GM10248 (cell line): ENCODE measurements around the gene ANKZF1.
"Not testable (repeated sequence)": the region's sequence is repeated elsewhere in the genome, so short reads cannot be mapped to it uniquely, and the experiment has no call there.

ENCODE experiments used
- CTCF ChIA-PET: fragments of 300-600 bp; sonication (Branson Sonifier 250); formaldehyde crosslinking; extraction: SDS; loops from one replicate; lab custom pipeline; 2021; ENCODE audit warnings: antibody characterized with exemption; lab: Yijun Ruan, JAX
- POLR2A ChIA-PET: fragments of 350-650 bp; sonication (Branson Sonifier 250); formaldehyde crosslinking; extraction: SDS; loops from one replicate; lab custom pipeline; 2020; ENCODE audit warnings: antibody characterized with exemption; lab: Yijun Ruan, JAX
- DNase-seq: peaks from one replicate; pipeline ENCODE4 v3.0.0; 2012; ENCODE audit errors: extremely low spot score
- CTCF ChIP-seq: IDR thresholded peaks from 2 replicates; pipeline ENCODE4 v1.5.1; 2012; ENCODE audit warnings: mild to moderate bottlenecking, low read depth; ENCODE audit errors: extremely low read depth, missing control alignments, control extremely low read depth

Gene ANKZF1

GRCh38 chr2:219184121-219184520, 45.5 kb upstream of the ANKZF1 start:
- no peak for TF ChIP-seq CTCF
- DNase-seq, result no peak
- ChIA-PET POLR2A (interaction anchor here (0.7 kb wide), 1 partner anchor 9 kb away, joined by 3 read pairs; no protein-coding TSS in a partner anchor), CTCF (interaction anchor here (0.7 to 3.1 kb wide), 7 partner anchors 9 to 111 kb away, joined by 3 to 15 read pairs (median 4); partner anchors contain the start of gene ZFAND2B)

GRCh38 chr2:219186754-219187456, 42.7 kb upstream of the ANKZF1 start:
- ChIA-PET POLR2A (interaction anchor here (0.6 kb wide), 1 partner anchor 17 kb away, joined by 3 read pairs; no protein-coding TSS in a partner anchor), CTCF (interaction anchor here (1.8 kb wide), 1 partner anchor 16 kb away, joined by 5 read pairs; no protein-coding TSS in a partner anchor)

GRCh38 chr2:219197388-219197787, 32.2 kb upstream of the ANKZF1 start:
- POLR2A ChIA-PET, result interaction anchor here (0.7 to 0.9 kb wide), 2 partner anchors 56 to 301 kb away, joined by 3 to 6 read pairs; partner anchors contain the start of gene TUBA4A
- CTCF ChIA-PET, result interaction anchor here (0.7 to 1.7 kb wide), 3 partner anchors 9 to 102 kb away, joined by 3 to 4 read pairs (median 3); partner anchors contain the start of gene ZFAND2B
- TF ChIP-seq CTCF, result no peak
- no peak for DNase-seq

More at GRCh38 chr2:219186754-219187456, 42.7 kb upstream of the ANKZF1 start:
- peak; percentile 39 for DNase-seq
- no peak for TF ChIP-seq CTCF

- no peak for TF ChIP-seq CTCF
- no peak for DNase-seq
- POLR2A ChIA-PET, result no interaction called here
- CTCF ChIA-PET, result interaction anchor here (0.6 to 2.0 kb wide), 9 partner anchors 10 to 169 kb away, joined by 3 to 6 read pairs (median 4); partner anchors contain the start of genes RESP18 and SLC23A3
These were observed 30.6 kb upstream of the ANKZF1 start for GRCh38 chr2:219198974-219199373.

GRCh38 chr2:219199470-219200211, 30.0 kb upstream of the ANKZF1 start:
- DNase-seq, result no peak
- no peak for TF ChIP-seq CTCF
- ChIA-PET CTCF (interaction anchor here (0.6 to 2.0 kb wide), 10 partner anchors 10 to 170 kb away, joined by 3 to 6 read pairs (median 4); partner anchors contain the start of genes RESP18 and SLC23A3), POLR2A (interaction anchor here (0.6 kb wide), 1 partner anchor 11 kb away, joined by 3 read pairs; no protein-coding TSS in a partner anchor)

- ChIA-PET POLR2A (interaction anchor here (0.6 kb wide), 1 partner anchor 12 kb away, joined by 3 read pairs; no protein-coding TSS in a partner anchor), CTCF (interaction anchor here (0.7 to 2.0 kb wide), 5 partner anchors 10 to 94 kb away, joined by 3 to 7 read pairs (median 3); no protein-coding TSS in a partner anchor)
These were observed 28.9 kb upstream of the ANKZF1 start for GRCh38 chr2:219200502-219201326.

GRCh38 chr2:219201331-219201730, 28.3 kb upstream of the ANKZF1 start:
- POLR2A ChIA-PET, DNase-seq: not testable (repeated sequence)
- CTCF ChIA-PET, result interaction anchor here (0.7 to 1.9 kb wide), 2 partner anchors 10 to 93 kb away, joined by 3 to 7 read pairs; no protein-coding TSS in a partner anchor

More at GRCh38 chr2:219200502-219201326, 28.9 kb upstream of the ANKZF1 start:
- DNase-seq, result not testable (repeated sequence)
